Stimulated activated CD4-positive, alpha-beta T cell treated with anti-CD3 and anti-CD28 coated beads, TNF-alpha, amount 100 ng/mL, for 1 hour (primary cell): ENCODE results near the gene SLCO4A1.

Source experiments
- DNase-seq, 3 donors: peaks; one replicate each; pipeline ENCODE4 v3.0.0-alpha.2; 2020; ENCODE audit warnings: low read depth in 3 of 3, low spot score in 1 of 3

SLCO4A1 gene

GRCh38 chr20:62651285-62652021 is 9.2 kb downstream of the SLCO4A1 start:
- DNase-seq, result peak; percentile 53 to 72 (median 58)

GRCh38 chr20:62652041-62652893 is 10.0 kb downstream of the SLCO4A1 start:
- DNase-seq, result peak; percentile 18 to 41 (median 25)

GRCh38 chr20:62652894-62653305 is 10.6 kb downstream of the SLCO4A1 start:
- DNase-seq, result no peak

GRCh38 chr20:62653373-62653772 is 11.1 kb downstream of the SLCO4A1 start:
- no peak for DNase-seq

- DNase-seq, result no peak
Measured at GRCh38 chr20:62653951-62654685, 11.8 kb downstream of the SLCO4A1 start.

GRCh38 chr20:62655282-62656196 is 13.2 kb downstream of the SLCO4A1 start:
- DNase-seq, result no peak

GRCh38 chr20:62656197-62656918 is 14.1 kb downstream of the SLCO4A1 start:
- no peak for DNase-seq

- no peak for DNase-seq
Measured at GRCh38 chr20:62656919-62657588, 14.8 kb downstream of the SLCO4A1 start.

- no peak for DNase-seq
Measured at GRCh38 chr20:62657589-62657942, 15.3 kb downstream of the SLCO4A1 start.

GRCh38 chr20:62657956-62658355 is 15.7 kb downstream of the SLCO4A1 start:
- DNase-seq, result no peak

GRCh38 chr20:62658593-62659178 is 16.4 kb downstream of the SLCO4A1 start:
- no peak for DNase-seq

- DNase-seq, result no peak
Measured at GRCh38 chr20:62659488-62660239, 17.4 kb downstream of the SLCO4A1 start.

- no peak for DNase-seq
Measured at GRCh38 chr20:62660240-62660615, 17.9 kb downstream of the SLCO4A1 start.

- DNase-seq, result no peak
Measured at GRCh38 chr20:62660768-62661167, 18.5 kb downstream of the SLCO4A1 start.

GRCh38 chr20:62661647-62662046 is 19.3 kb downstream of the SLCO4A1 start:
- DNase-seq, result no peak

GRCh38 chr20:62662422-62662821 is 20.1 kb downstream of the SLCO4A1 start:
- DNase-seq, result no peak

GRCh38 chr20:62663145-62664018 is 21.1 kb downstream of the SLCO4A1 start:
- no peak for DNase-seq
